Measurements from ENCODE around the gene OR5L1.

OR5L1 gene

DNA sequence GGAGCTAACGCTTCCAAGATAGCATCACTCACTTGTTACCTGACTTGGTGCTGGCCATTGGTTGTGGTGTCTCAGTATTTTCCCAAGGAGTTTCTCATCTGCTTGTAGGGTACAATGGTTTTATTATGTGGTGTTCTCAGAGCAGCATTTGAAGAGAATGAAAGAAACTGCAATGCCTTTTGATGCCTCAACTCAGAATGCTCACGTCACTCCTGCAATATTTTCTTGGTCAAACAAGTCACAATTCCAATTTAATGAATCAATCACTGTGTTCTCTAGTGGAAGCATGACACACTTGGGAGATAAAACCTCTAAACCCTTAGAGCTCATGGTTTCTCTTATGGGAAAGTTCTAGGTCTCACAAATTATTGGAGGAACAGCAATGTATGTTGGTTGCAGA, 17.8 kb upstream of the OR5L1 start:
- Histone ChIP-seq H3K27ac (replicated peaks) (no peak overlapping the region), H3K4me3 (replicated peaks; ENCODE audit: insufficient read depth, low read length) (no peak overlapping the region), H3K27me3 (ENCODE audit: insufficient read depth, poor library complexity, severe bottlenecking) (no peaks in the 10 kb centered on the region)
- DNase-seq (ENCODE audit: low read depth in 1 of 2, low spot score in 1 of 2): no peak
- TF ChIP-seq, protein P1, sequence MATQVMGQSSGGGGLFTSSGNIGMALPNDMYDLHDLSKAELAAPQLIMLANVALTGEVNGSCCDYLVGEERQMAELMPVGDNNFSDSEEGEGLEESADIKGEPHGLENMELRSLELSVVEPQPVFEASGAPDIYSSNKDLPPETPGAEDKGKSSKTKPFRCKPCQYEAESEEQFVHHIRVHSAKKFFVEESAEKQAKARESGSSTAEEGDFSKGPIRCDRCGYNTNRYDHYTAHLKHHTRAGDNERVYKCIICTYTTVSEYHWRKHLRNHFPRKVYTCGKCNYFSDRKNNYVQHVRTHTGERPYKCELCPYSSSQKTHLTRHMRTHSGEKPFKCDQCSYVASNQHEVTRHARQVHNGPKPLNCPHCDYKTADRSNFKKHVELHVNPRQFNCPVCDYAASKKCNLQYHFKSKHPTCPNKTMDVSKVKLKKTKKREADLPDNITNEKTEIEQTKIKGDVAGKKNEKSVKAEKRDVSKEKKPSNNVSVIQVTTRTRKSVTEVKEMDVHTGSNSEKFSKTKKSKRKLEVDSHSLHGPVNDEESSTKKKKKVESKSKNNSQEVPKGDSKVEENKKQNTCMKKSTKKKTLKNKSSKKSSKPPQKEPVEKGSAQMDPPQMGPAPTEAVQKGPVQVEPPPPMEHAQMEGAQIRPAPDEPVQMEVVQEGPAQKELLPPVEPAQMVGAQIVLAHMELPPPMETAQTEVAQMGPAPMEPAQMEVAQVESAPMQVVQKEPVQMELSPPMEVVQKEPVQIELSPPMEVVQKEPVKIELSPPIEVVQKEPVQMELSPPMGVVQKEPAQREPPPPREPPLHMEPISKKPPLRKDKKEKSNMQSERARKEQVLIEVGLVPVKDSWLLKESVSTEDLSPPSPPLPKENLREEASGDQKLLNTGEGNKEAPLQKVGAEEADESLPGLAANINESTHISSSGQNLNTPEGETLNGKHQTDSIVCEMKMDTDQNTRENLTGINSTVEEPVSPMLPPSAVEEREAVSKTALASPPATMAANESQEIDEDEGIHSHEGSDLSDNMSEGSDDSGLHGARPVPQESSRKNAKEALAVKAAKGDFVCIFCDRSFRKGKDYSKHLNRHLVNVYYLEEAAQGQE (IDR thresholded peaks at IDR 0.05; ENCODE audit: insufficient replicate concordance, low read depth): no peak
- TF ChIP-seq GABPA (IDR thresholded peaks at IDR 0.05; ENCODE audit: low read depth): no peak
- TF ChIP-seq SPI1 (IDR thresholded peaks at IDR 0.05; ENCODE audit: borderline replicate concordance, low read depth): no peak
- TF ChIP-seq POLR2AphosphoS5 (IDR thresholded peaks at IDR 0.05; ENCODE audit: low read depth): no peak
- TF ChIP-seq, protein P2, sequence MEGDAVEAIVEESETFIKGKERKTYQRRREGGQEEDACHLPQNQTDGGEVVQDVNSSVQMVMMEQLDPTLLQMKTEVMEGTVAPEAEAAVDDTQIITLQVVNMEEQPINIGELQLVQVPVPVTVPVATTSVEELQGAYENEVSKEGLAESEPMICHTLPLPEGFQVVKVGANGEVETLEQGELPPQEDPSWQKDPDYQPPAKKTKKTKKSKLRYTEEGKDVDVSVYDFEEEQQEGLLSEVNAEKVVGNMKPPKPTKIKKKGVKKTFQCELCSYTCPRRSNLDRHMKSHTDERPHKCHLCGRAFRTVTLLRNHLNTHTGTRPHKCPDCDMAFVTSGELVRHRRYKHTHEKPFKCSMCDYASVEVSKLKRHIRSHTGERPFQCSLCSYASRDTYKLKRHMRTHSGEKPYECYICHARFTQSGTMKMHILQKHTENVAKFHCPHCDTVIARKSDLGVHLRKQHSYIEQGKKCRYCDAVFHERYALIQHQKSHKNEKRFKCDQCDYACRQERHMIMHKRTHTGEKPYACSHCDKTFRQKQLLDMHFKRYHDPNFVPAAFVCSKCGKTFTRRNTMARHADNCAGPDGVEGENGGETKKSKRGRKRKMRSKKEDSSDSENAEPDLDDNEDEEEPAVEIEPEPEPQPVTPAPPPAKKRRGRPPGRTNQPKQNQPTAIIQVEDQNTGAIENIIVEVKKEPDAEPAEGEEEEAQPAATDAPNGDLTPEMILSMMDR (IDR thresholded peaks at IDR 0.05; ENCODE audit: insufficient read depth, low read length): no peak

DNA sequence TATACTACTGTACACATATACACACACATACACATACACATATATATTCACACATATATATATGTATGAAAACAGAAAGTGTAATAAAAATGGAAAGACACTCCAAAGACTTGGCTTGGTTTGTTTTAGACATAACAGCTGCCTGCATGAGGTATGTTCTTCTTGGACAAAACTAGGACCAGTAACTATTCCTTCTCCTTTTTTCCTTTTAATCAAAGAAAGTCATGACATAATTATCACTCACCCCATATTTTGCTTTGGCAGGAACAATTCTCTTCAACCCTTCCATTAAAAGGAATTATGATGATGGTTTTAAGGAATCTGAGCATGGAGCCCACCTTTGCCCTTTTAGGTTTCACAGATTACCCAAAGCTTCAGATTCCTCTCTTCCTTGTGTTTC, 15.9 kb upstream of the OR5L1 start, which contains the start of gene OR5D14:
Gene OR5D14, plus strand, starts transcription at position 301 of the 400 bp plus-strand sequence. Its CDS starts 0 bp downstream, at position 301.
- TF ChIP-seq POLR2AphosphoS5 (IDR thresholded peaks at IDR 0.05; ENCODE audit: low read depth) (no peak), GABPA (IDR thresholded peaks at IDR 0.05; ENCODE audit: low read depth) (no peak), SPI1 (IDR thresholded peaks at IDR 0.05; ENCODE audit: borderline replicate concordance, low read depth) (no peak)
- TF ChIP-seq, protein P1 (IDR thresholded peaks at IDR 0.05; ENCODE audit: insufficient replicate concordance, low read depth): no peak
- TF ChIP-seq, protein P2 (IDR thresholded peaks at IDR 0.05; ENCODE audit: insufficient read depth, low read length): no peak
- no peak within 1 kb of the TSS for H3K4me3 ChIP-seq (replicated peaks; ENCODE audit: insufficient read depth, low read length)
- DNase-seq (ENCODE audit: low read depth in 1 of 2, low spot score in 1 of 2): no peak
- H3K27ac ChIP-seq (replicated peaks): no peak within 1 kb of the TSS
- no peaks in the 10 kb centered on the region for H3K27me3 ChIP-seq (ENCODE audit: insufficient read depth, poor library complexity, severe bottlenecking)

DNA sequence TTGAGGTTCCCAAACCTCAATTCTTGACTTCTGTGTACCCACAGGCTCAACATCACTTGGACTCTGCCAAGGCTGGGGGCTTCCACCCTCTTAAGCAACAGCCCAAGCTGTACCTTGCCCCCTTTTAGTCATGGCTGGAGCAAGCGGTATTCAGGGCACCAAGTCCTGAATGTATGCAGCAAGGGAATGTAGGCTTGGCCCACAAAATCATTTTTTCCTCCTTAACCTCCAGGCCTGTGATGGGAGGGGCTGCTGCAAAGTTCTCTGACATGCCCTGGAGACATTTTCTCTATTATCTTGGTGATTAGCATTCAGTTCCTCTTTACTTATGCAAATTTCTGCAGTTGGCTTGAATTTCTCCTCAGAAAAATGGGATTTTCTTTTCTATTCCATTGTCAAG, 4.9 kb upstream of the OR5L1 start:
- H3K27me3 ChIP-seq (ENCODE audit: insufficient read depth, poor library complexity, severe bottlenecking): no peaks in the 10 kb centered on the region
- H3K4me3 ChIP-seq (replicated peaks; ENCODE audit: insufficient read depth, low read length): no peak overlapping the region
- no peak overlapping the region for H3K27ac ChIP-seq (replicated peaks)
- TF ChIP-seq, protein P1 (IDR thresholded peaks at IDR 0.05; ENCODE audit: insufficient replicate concordance, low read depth): no peak
- TF ChIP-seq POLR2AphosphoS5 (IDR thresholded peaks at IDR 0.05; ENCODE audit: low read depth): no peak
- TF ChIP-seq, protein P2 (IDR thresholded peaks at IDR 0.05; ENCODE audit: insufficient read depth, low read length): no peak
- no peak for TF ChIP-seq GABPA (IDR thresholded peaks at IDR 0.05; ENCODE audit: low read depth)
- no peak for TF ChIP-seq SPI1 (IDR thresholded peaks at IDR 0.05; ENCODE audit: borderline replicate concordance, low read depth)
- DNase-seq (ENCODE audit: low read depth in 1 of 2, low spot score in 1 of 2): no peak

Data from HL-60 (cell line).